NCI-H146 treated with DMSO at 0.1 percent for 48 hours (cell line): Measurements from ENCODE around the gene PRKD2.

Source experiments
- DNase-seq: peaks from one replicate; lab custom pipeline; 2025; ENCODE audit not compliant: unreplicated experiment; lab: John Stamatoyannopoulos, UW

The PRKD2 gene

GRCh38 chr19:46725036-46725820 lies 8.3 kb upstream of the PRKD2 start:
- no peak for DNase-seq

GRCh38 chr19:46724468-46724867 lies 7.6 kb upstream of the PRKD2 start:
- DNase-seq, result no peak

GRCh38 chr19:46723471-46723870 lies 6.6 kb upstream of the PRKD2 start:
- DNase-seq, result no peak

GRCh38 chr19:46723023-46723461 lies 6.1 kb upstream of the PRKD2 start:
- DNase-seq, result no peak

- no peak for DNase-seq
Observed at GRCh38 chr19:46722421-46723022, 5.6 kb upstream of the PRKD2 start.

- DNase-seq, result no peak
Observed at GRCh38 chr19:46722004-46722380, 5.1 kb upstream of the PRKD2 start.

- DNase-seq, result no peak
Observed at GRCh38 chr19:46721269-46722003, 4.5 kb upstream of the PRKD2 start.

- DNase-seq, result no peak
Observed at GRCh38 chr19:46720503-46721239, 3.8 kb upstream of the PRKD2 start.

GRCh38 chr19:46719629-46720502 lies 3.0 kb upstream of the PRKD2 start:
- no peak for DNase-seq

- DNase-seq, result no peak
Observed at GRCh38 chr19:46718934-46719622, 2.2 kb upstream of the PRKD2 start.

GRCh38 chr19:46718157-46718933 lies 1.4 kb upstream of the PRKD2 start:
- DNase-seq, result no peak

- no peak for DNase-seq
Observed at GRCh38 chr19:46717716-46718143, 816 bp upstream of the PRKD2 start.

GRCh38 chr19:46716672-46717033 lies 261 bp downstream of the PRKD2 start:
- DNase-seq, result no peak

- no peak for DNase-seq
Observed at GRCh38 chr19:46715975-46716671, 791 bp downstream of the PRKD2 start.

- DNase-seq, result no peak
Observed at GRCh38 chr19:46715620-46715974, 1.3 kb downstream of the PRKD2 start.

GRCh38 chr19:46714444-46715106 lies 2.3 kb downstream of the PRKD2 start:
- DNase-seq, result no peak

GRCh38 chr19:46713781-46714443 lies 3.0 kb downstream of the PRKD2 start:
- peak; percentile 61 for DNase-seq
